GM23248 (cell line): ENCODE data around the gene RC3H2.

Source experiments
- EZH2 ChIP-seq: fragments of 200-600 bp; sonication (generic); IDR thresholded peaks from 2 replicates; pipeline ENCODE4 v1.6.1; 2018; ENCODE audit warnings: antibody characterized with exemption, mild to moderate bottlenecking; ENCODE audit not compliant: insufficient read depth, poor library complexity, severe bottlenecking
- EZH2phosphoT487 ChIP-seq: fragments of 200-600 bp; sonication (generic); IDR thresholded peaks from 2 replicates; pipeline ENCODE4 v1.6.1; 2018; ENCODE audit warnings: antibody characterized with exemption, moderate library complexity, mild to moderate bottlenecking, low read depth; ENCODE audit not compliant: insufficient read depth

DNA sequence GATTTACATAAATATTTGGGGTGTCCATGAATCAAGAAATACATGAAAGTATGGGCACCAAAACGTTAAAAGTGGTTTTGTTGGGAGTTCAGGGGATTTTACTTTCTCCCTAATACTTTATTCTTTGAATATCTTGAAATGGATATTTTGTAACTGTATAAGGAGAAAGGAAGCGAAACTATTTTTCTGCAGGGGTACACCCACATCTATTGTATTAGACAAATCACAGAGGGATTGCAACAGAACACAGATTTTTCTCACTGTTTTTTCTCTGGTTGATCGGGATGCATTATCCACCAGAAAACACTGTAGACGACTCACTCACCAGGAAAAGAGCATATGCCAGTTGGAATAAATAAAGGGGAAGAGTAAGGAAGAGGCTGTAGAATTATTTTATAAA is 34.4 kb upstream of the RC3H2 start:
- no peak for TF ChIP-seq EZH2phosphoT487
- no peak for TF ChIP-seq EZH2
